HG02870 (cell line): Measurements from ENCODE around the gene CDK4.
A peak's percentile ranks its signal among the peaks of the same experiment; 100 is the strongest.
"Not testable (repeated sequence)": the region's sequence is repeated elsewhere in the genome, so short reads cannot be mapped to it uniquely, and the experiment has no call there.

ENCODE experiments used
- ATAC-seq: cut with Tn5 transposase; IDR thresholded peaks from one replicate; pipeline ENCODE4 v1.9.1; 2021; ENCODE audit warnings: mild to moderate bottlenecking, moderate library complexity; ENCODE audit not compliant: unreplicated experiment

Gene CDK4

DNA sequence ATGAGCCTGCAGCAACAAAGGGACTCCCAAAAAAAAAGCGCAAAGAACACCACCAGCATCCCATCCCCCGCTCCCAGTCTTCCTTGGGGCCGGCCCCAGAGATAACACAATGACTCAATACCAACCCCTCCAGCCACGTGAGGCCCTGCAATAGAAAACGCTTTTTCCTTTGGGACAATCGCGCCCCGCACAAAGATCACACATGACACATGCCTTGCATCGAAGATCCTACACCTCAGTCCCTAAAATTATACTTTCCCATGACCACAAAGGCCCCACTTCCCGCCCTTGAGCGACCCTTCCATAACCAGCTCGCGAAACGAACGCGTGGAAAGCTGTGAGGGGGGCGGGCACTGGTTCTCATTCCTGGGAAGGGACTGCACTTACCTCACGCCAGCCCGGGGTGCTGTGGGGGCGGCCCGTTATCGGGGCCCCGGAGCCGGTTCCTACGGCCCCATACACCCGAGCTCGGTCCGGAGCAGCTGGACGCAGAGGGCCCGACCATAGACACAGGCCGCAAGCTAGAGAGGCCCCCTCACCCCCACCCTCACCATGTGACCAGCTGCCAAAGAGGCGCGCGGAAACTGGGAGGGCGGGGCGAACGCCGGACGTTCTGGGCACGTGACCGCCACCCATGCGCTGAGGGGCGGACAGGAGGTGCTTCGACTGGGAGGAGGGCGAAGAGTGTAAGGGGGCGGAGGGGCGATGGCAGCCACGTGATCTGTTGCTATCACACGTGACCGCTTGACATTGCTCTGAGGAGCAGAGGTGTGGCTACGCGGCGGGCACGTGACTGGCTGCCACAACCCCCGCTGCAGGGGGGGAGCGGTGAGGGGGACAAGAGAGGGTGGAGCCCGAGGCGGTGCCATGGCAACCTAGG is at the start of gene CDK4:
Gene CDK4, minus strand, starts transcription at position 523 of the 880 bp plus-strand sequence. CDS start 593 bp downstream, outside the sequence.
- ATAC-seq = peak; percentile 71

DNA sequence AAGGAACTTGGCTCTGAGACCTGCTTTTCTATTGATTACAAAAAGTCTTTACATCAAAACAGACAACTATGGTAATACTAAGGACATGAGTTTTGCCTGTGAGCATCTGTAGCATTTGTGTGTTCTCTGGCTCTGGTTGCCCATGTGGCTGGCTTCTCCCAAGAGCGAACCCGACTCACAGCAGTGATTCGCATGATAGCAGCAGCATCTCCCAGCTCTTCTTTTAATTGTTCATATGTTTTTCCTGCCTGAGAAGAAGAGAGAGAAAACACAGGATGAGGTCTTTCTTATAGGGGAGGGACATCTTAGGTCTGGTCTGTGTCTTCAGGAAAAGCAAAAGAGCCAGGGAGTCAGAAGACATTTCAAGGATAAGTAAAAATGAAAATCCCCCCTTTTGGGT is 48.9 kb upstream of the CDK4 start:
- ATAC-seq = no peak

DNA sequence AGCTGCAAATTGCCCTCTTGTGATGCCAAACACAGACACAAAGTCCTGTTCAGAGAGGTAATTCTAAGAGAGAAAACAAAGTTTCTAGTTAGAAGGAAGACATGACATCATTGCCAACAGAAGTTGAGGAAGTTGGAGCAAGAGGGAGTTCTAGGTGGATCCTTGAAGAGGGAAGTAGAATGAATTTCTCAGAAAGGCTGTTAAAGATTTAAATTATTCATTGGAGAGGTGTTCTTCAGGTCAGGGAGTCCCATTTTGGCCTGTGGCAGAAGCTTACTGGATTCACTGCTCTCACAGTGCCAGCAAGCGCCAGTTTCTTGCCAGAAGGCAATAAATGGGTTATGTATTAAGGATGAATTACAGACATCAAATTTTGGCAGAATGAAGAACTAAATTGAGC is 45.8 kb upstream of the CDK4 start:
- ATAC-seq = no peak

DNA sequence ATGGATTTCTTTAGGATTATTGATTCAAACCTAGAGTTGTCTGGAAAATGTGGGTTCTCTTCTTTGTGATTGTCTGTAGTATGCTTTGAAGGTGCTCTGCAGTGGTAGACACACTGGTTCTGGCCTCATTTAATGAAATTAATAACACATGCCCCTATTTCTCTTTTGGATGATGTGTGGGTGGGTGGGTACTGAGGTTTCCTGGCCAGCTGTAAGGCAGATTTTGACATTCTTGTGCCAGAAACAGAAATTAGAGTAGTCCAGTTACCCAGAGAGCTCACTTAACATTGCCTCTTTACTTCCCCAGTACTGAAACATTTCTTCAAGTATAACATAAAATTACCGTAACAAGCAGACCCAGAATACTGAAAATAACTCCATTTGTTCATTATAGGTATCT is 44.9 kb upstream of the CDK4 start:
- ATAC-seq = no peak

DNA sequence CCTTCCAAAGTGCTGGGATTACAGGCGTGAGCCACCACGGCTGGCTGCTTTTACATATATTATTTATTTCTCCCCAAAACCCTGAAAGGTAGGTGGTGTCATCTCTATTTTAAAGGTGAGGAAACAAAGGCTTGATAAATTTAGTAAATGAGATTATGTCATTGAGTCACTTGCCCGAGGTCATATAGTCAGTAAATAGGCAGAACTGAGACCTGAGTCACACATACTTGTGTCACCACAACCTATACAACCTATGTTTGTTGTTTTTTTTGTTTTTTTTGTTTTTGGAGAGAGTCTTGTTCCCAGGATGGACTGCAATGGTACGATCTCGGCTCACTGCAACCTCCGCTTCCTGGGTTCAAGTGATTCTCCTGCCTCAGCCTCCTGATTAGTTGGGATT is 43.2 kb upstream of the CDK4 start:
- no peak for ATAC-seq

DNA sequence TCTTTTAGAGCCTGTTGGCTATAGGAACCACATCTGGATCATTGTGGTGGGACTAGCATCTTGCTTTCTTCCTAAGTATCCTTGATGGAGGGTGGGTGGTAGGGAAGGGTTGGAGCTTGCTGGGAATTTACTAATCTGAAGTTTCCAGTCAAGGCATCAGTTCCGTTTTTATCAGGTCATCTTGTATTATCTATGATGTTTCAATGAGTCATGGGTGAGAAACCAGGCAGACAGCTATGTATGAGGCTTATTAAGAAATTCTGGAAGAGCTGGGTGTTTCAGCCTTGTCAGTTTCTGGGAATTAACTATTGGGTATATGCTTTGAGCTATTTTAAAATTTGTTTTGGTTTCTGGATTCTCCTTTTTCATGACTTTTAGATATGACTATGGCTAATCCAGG is 41.8 kb upstream of the CDK4 start:
- ATAC-seq = no peak

DNA sequence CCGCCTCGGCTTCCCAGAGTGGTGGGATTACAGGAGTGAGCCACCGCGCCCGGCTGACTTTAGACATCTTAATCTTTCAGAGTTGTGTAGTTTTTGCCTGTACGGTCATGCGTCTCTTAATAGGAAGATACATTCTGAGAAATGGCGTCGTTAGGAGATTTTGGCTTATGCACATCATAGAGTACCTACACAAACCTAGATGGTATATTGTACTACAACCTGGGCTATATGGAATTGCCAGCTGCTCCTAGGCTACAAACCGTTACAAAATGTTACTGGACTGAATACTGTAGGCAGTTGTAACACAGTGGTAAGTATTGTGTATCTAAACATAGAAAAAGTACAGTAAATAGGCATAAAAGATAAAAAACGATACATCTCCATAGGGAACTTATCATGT is 31.8 kb upstream of the CDK4 start:
- no peak for ATAC-seq

DNA sequence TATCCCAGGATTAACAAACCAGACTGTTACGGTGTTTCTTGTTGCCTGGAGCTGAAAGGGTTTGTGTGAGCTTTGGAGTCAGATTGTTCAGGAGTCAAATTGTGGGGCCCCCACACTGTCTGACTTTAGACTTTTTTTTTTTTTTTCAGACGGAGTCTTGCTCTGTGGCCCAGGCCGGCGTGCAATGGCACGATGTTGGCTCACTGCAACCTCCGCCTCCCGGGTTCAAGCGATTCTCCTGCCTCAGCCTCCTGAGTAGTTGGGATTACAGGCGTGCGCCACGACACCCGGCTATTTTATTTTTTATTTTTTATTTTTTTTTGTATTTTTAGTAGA is 31.3 kb upstream of the CDK4 start:
- no peak for ATAC-seq

DNA sequence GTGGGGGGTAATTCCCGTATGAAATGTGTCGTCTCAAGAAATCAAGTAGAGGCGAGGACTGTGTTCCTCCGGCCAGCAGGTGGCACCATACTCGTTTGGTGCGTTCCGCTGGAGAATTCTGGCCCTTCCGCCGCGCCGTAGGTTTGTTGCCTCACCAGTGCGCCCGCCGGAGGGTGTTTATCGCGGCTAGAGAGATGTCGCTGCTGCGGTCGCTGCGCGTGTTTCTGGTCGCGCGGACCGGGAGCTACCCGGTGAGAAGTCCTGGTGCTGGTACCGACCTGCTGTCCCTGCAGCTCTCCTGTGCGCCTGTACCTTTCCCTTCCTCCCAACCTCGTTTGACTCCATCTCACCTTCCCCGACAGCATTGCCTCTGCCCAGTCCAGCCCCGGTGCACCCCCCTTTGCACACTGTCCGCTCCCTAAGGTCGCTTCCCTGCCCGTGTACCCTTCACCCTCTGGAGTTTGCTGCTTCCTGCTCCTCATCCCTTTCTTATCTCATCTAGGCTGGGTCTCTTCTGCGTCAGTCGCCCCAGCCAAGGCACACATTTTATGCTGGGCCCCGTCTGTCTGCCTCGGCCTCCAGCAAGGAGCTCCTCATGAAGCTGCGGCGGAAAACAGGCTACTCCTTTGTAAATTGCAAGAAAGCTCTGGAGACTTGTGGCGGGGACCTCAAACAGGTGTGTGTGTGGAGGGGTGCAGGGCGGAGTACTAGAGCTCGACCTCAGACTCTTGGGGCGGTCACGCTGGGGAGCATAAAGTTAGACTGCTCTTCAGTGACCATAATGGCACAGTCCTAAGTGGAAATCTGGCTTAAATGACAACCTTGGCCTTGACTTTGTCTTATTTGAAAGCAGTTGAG is 30.7 kb upstream of the CDK4 start, which contains the start of gene TSFM:
Gene TSFM, plus strand, starts transcription at position 180 of the 858 bp plus-strand sequence. Its CDS starts 15 bp downstream, at position 195.
- ATAC-seq = peak; percentile 85

DNA sequence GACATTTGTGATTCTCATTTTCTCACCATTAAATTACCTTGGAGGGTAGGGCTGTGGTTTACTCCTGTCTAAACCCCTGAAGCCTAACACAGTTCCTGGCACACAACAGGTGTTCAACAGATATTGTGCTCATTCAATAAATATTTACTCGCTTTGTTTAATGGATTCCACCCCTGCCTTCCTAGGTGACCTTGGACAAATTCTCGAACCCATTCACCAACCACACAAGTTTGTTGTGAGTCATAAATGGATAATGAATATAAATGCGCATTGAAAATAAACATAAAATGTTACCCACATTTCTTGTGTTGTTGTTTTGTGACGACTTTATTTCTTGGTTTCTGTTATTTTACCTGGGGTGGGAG is 30.1 kb upstream of the CDK4 start:
- ATAC-seq = no peak

DNA sequence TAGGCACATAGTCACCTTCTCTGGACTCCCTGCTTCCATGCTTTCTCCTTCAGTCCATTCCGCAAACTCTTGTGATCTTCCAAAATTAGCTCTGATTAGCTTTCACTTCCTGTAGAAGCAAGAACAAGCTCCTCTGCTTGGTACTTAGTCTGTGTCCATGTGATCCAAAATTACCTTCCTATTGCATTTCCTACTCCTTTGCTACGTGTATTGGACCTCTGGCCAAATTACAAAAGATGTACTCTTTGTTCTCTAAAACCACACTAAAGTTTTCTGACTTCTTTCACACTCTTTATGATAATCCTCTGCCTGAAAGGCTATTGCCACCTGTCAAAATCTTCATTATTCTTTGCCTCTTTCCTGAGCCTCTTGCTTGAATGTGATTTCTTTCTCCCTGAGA is 29.7 kb upstream of the CDK4 start:
- no peak for ATAC-seq

DNA sequence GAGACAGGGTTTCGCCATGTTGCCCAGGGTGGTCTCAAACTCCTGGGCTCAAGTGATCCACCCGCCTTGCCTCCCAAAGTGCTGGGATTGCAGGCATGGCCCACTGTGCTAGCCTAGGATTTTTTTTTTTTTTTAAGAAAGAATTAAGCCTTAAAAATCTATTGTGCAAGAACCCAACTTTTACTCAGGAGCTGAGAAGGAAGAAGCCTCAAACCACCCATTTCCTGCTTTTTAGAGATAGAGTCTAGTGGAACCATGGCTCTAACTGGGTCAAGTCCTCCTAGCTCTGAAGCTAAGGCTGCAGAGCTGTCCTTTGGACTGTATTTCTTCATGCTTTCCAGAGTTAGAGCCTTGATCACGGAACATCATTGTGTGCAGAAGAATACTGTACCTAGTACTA is 29.1 kb upstream of the CDK4 start:
- no peak for ATAC-seq

DNA sequence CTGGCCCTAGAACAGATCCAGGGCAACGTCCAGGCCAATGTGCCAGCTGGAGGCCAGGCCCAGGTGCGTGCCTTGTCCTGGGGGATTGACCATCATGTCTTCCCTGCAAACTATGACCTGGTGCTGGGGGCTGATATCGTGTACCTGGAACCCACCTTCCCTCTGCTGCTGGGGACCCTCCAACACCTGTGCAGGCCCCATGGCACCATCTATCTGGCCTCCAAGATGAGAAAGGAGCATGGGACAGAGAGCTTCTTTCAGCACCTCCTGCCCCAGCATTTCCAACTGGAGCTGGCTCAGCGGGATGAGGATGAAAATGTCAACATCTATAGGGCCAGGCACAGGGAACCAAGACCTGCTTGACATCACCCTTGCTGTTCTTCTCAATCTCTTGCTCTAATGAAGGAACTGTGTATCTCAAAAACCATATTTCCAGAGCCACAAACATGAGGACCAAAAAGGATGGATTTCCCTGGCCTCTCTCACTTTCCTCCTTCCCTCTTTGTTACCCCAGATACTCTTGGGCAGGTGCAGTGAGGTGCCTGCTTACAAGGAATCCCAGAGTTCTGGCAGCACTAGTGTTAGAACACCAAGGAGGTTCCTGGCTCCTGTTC is 28.3 kb upstream of the CDK4 start:
- ATAC-seq = no peak

DNA sequence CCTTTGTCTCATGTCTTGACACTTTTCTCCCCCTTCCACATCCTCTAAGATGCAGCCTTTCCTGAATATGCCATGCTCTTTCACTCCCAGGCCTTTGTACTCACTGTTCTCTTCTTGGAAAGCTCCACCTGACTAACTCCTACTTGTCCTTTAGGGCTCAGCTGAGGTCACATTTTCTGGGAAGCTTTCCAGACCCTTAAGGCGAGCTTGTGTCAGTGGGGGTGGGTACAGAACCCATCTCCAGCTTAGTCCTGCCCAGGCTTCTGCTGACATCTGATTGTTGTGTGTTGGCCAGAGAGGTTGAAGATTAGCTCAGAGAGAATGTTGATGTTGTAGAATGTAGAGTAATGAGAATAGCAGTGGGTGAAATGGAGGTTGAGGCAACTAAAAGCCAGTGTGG is 27.6 kb upstream of the CDK4 start:
- ATAC-seq = no peak

DNA sequence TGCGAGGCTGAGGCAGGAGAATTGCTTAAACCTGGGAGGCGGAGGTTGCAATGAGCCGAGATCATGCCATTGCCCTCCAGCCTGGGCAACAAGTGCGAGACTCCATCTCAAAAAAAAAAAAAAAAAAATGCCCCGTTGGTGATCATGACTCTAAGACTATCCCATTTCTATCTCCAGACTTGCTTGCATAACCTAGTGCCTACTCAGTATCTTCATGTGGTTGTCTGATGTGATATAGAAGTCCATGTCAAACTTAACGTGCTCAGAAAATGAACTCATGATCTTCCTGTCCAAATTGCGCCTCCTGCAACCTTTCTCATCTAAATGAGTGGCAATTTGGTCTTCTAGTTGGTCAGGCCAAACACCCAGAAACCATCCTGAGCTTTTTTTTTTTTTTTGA is 25.8 kb upstream of the CDK4 start:
- no peak for ATAC-seq

DNA sequence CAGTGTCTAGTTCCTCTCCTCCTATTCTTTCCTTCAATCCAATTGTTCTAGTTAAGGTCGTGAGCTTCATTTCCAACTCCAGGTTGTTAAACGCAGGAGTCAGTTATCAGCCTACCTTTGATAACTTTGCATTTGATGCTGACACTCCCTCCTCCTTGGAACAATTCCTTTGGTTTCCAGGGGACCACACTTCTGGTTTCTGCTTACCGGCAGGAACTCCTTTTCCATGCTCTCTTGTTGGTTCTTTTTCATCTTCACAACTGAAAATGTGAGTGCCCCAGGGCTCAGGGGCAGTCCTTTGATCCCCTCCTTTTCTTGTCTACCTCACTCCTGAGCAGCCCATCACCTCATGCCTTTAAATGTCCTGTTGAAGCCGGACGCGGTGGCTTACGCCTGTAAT is 25.3 kb upstream of the CDK4 start:
- no peak for ATAC-seq

DNA sequence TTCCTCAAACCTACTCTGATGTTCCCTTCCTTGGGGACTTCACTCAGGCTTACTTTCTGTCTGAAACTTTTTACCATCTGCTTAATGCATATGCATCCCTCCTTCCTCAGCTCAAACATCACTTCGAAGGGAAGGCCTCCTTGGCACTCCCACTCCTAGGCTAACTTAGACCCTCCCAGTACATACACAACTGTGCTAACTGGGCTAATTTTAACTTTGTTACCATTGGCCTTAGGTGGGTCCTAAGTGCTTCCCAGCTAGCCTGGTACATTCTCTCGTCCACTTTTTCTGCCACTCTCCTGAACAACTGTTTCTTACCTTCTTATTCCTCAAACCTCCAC is 24.1 kb upstream of the CDK4 start:
- no peak for ATAC-seq

DNA sequence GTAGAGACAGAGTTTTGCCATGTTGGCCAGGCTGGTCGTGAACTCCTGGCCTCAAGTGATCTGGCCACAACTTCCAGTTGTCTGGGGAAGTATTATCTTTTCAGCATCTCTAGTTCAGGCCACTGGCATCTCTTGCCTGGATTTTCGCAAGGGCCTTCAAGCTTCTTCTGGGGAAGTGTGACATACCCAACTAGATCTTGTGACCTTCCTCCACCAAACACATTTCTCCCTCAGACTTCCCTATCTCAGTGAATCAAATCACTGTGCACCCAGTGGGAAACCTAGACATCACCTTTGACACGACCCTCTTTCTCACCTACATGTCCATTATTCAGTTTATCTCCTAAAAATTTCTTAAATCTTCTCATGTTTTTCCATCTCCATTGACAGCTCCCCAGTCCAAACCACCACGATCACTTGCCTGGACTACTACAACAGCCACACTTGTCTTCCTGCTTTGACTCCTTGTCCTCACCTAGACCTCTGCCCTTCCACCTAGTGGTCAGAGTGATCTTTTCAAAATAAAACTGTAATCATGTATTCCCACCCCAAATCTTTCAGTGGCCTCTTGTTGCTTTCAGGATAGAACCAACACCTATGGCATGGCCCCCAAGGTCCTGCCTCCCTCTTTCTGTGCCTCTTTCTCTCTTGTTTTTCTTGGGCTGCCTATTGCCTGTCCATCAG is 23.6 kb upstream of the CDK4 start:
- ATAC-seq = no peak

DNA sequence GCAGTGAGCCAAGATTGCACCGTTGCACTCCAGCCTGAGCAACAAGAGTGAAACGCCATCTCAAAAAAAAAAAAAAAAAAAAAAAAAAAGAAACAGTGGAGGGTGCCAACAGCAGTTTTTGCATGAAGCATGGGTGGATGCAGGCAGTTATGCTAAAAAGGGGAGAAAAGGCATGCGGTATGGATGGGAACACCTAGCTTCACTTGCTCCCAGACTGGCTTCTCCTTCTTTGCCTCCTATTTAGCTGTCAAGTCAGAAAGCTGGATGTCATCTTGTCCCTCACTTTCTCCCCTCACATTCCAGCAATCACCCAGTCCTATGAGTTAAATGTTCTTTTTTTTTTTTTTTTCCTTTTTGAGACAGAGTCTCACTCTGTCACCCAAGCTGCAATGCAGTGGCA is 22.9 kb upstream of the CDK4 start:
- no peak for ATAC-seq

DNA sequence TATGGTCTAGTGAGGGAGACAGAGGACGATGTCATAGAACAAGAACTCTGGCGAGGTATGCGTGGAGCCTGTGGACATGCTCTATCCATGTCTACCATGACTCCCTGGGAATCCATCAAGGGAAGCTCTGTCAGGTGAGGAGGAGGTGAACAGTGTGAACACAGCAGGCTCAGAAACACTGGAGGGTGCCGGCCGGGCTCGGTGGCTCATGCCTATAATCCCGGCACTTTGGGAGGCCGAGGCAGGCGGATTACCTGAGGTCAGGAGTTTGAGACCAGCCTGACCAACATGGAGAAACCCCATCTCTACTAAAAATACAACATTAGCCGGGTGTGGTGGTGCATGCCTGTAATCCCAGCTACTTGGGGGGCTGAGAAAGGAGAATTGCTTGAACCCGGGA is 22.5 kb upstream of the CDK4 start:
- not testable (repeated sequence) for ATAC-seq
